GM18505 (cell line): ENCODE data around the gene FZD4.
"Not testable (repeated sequence)": the region's sequence is repeated elsewhere in the genome, so short reads cannot be mapped to it uniquely, and the experiment has no call there.

Experiments
- ATAC-seq: cut with Tn5 transposase; IDR thresholded peaks from one replicate; pipeline ENCODE4 v1.9.1; 2021; ENCODE audit not compliant: unreplicated experiment
- POLR2A ChIP-seq: IDR thresholded peaks from 4 replicates; pipeline ENCODE4 v1.6.1; 2011; ENCODE audit warnings: borderline replicate concordance; ENCODE audit not compliant: insufficient read depth, insufficient read length; ENCODE audit errors: extremely low read depth

The FZD4 gene

DNA sequence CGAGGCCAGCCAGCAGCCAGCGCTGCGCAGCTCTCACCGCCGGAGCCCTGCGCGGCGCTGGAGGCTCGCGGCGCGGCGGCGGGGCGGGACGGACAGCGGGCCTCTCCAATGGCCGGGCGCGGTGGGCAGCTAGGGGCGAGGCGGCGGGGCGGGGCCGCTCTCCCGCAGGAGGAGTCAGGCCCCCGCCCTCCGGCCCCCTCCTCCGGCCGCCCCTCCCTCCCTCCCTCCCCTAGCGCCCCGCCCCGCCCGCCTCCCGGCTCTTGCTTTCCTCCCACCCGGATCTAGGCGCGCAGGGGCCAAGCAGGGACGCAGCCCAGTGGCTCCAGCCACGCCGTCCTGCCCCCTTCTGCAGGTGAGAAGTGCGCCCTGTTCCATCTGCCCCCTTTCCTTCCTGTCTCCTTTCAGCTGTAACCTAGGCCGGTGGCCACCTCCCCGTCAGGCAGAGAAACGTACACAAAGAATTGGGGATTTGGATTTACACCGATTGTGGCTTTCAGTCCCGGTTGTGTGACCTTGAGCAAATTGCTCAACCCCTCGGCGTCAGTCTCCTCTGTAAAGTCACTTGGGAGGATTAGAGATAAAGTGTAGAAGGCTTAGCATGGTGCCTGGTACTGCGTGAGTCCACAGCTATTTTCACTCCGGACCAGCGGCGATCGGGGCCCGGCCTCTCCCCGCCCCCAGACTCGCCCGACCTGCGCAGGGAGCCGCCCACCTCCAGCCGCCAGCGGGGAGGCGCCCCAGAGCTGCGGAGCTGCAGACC is at the start of gene FZD4:
Gene FZD4 (minus strand): TSS at position 35 of the 760 bp plus-strand sequence. CDS start 310 bp downstream, outside the sequence.
- no peak for TF ChIP-seq POLR2A
- peak; percentile 95 for ATAC-seq

DNA sequence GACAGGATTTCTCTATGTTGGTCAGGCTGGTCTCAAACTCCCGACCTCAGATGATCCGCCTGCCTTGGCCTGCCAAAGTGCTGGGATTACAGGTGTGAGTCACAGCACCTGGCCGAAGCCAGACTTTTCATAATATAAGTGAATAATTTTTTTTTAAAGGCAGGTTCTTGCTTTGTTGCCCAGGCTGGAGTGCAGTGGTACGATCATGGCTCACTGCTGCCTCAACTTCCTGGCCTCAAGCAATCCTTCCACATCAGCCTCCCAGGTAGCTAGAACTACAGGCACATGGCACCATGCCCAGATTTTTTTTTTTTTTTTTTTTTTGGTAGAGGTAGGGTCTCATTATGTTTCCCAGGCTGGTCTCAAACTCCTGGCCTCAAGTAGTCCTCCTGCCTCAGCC is 49.1 kb upstream of the FZD4 start:
- not testable (repeated sequence) for ATAC-seq

DNA sequence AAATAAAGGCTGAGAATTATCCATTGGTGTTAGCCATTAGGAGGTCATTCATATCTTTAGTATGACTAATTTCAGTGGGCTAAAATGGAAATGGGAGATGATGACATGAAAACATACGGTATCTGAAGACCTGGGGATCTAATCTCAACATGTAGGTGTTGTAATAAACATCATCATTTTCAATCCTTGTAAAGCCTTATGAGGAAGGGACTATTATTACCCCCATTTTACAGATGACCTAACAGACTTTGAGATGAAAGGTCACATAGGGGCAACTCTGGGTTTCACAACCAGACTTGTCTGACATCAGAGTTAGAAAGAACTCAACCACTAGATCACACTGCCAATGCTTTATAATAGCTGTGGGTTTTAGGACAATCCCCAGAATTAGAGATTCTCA is 47.7 kb upstream of the FZD4 start:
- TF ChIP-seq POLR2A, result no peak
- no peak for ATAC-seq

DNA sequence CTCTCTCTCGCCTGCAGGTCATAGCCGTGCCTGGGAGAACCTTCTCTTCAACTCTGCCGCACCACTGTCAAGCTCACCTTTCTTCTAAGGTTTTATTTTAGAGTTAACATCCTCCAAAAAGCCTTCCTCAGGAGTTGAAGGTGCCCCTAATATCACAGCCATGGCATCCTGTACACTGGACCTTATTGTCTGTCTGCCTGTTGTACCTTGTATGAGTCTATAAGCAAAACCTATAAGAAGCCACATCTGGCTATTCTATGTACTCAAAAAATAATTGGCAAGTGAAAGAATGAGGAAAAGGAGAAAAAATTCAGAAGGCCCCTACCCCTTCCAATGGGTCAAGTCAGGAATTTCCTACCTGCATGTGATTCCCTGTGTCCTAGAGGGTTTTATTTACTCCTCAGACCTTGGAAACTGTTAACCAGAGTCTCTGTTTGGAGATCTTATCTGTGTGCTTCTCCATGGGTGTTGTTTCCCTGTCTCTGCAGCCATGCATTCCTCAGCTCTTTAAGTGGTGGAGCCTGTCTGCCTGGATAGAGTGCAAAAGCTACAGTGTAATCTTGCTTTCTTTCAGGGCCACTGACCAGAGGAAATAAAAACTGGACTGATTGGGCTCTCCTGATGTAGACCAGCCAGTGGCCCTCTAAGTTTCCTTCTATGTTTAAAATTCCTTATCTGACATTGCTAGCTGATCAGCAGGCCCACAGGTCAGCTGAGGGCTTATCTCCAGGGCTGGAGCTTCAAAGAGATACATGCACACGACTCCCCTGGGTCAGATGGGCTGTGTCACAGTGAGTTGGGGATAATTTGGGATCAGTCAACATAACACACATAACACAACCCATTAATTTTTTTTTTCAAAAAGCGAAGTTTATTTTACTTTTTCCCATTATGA is 44.9 kb upstream of the FZD4 start:
- no peak for TF ChIP-seq POLR2A
- ATAC-seq, result no peak

DNA sequence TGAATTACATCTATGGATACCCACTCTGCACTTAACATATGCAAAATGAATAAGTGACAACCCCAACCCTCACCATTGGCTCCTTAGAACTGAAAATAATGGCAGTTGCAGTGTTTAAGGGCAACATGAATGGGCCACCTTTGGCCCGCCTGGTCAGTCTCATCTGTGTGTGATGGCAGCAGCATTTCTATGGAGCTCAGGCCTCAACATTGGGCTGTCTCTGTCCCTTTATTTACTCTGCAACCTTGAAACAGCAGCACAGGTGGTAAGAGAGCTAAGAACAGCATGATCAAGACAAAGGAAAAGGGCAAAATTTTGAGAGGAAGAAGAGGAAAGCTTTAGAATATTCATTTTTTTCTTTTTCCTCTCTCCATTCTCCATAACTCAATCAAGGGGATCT is 44.2 kb upstream of the FZD4 start:
- TF ChIP-seq POLR2A, result no peak
- no peak for ATAC-seq

DNA sequence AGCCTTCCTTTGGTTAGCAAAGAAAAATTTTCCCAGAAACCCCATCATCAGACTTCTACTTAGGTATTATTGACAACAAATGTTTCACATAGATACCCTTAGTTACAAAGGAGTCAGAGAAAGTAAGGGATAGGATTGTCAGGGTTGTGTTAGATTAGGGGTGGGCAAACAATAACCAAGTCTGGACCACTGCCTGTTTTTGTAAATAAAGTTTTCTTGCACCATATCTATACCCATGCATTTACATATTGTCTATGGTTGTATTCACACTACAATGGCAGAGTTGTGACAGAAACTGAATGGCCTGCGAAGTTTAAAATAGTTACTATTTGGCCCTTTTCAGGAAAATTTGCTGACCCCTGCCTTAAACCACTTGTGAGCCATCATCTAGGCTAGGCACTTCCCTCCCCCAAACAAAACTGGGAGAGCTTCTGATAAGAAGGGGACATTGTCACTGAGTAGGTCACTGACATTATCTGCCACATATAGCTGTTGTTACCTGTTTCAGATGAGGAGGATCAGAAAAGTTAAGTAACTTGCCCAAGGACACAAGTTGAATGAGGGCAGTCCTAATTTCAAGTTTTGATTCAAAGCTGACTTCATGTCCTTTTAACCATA is 41.9 kb upstream of the FZD4 start:
- ATAC-seq, result no peak
- TF ChIP-seq POLR2A, result no peak

DNA sequence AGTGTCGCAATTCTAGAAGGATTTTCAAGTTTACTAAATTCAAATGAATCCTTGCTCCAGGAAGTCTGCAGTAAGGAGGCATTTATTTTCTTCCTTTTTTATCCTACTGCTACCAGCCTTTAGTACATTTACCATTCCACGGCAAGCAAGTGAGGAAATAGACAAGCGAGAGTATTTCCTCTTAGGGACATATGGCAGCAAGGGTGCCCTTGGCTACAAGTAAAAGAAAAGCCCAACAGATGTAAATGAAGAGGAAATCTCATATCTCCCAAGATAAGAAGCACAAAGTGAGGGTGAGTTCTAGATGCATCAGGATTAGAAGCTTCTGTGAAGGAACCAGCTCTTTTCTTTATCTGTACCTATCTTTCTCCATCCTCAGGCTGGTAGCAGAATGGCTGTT is 37.8 kb upstream of the FZD4 start:
- TF ChIP-seq POLR2A, result no peak
- ATAC-seq, result no peak

DNA sequence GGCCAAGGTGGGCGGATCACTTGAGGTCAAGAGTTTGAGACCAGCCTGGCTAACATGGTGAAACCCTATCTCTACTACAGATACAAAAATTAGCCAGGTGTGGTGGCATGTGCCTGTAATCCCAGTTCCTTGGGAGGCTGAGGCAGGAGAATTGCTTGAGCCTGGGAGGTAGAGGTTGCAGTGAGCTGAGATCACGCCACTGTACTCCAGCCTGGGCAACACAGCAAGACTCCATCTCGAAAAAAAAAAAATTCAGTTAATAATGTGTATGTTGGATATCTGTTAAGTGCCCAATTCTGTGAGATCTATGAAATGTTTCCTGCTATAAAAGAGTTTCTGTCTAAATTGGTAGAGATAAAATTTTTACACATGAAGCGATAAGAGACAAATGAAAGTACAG is 37.1 kb upstream of the FZD4 start:
- ATAC-seq, result not testable (repeated sequence)

DNA sequence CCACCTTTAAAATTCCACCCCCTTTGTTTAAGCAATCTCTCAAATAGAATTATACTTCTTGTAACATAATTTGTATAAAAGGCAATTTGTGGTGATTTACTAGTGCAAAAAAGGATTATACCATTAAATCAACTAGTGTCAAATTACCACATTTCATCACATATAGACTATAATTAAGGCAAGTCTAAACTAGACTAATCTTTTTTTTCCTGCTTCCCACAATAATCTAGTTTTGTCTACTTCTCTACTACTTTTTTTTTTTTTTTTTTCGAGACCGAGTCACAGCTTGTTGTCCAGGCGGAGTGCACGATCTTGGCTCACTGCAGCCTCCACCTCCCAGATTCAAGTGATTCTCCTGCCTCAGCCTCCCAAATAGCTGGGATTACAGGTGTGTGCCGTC is 36.1 kb upstream of the FZD4 start:
- no peak for ATAC-seq

DNA sequence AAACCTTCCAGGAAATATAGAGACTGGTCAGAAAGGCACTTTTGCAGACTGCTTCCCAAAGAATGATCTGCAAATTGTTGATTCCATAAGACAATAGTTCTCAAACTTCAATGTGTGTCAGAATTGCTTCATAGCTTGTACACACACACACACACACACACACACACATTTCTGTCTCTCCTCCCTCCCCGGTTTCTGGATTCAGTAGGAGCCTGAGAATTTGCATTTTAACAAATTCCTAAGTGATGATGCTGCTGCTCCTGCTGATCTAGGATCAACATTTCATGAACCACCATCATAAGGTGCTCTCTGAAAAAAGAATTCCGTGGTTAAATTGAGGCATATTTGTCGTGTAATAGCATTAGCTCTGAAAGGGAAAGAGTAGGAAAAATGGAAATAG is 35.3 kb upstream of the FZD4 start:
- no peak for ATAC-seq
- TF ChIP-seq POLR2A, result no peak

More for the DNA sequence above, 36.1 kb upstream of the FZD4 start:
- TF ChIP-seq POLR2A, result no peak

DNA sequence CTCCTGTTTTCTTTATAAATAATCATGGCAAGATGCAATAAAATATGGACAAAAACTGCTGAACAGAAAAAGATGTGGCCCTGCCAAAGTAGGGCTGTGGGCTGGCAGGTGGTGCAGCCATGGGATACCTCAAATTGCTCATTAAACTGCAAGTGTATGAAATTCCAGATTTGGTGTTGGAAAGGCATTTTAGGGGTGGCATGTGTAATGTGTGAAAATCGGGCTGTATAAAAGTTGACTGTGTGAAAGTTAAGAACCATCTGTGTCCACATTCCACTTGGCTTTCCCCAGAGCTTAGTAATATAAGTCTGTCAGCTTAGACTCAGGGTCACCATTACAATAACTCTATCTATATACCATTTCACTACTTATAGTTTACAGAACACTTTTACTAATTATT is 34.8 kb upstream of the FZD4 start:
- TF ChIP-seq POLR2A, result no peak
- no peak for ATAC-seq

DNA sequence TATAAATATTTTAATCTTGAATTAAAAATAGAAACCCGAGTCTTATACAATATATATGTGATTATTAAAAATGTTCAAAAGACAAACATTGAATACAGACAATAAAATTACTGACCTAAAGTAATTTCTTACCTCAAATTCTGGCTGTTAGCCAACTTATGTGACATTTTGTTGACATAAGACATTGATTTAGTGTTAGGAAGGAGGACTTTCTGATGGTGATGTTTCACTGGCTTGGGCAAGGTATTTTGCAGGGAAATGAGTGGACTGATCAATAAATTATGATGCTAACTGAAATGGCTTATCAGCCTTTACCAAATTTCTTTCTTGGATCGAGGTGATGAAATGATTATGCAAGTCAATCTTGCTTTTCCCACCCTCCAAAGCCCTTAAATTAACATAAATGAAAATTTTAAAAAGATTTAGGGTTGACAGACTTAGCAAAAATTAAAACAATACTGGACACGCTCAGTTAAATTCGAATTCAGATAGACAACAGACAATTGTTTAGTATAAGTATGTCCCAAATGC is 33.2 kb upstream of the FZD4 start:
- no peak for TF ChIP-seq POLR2A
- no peak for ATAC-seq

DNA sequence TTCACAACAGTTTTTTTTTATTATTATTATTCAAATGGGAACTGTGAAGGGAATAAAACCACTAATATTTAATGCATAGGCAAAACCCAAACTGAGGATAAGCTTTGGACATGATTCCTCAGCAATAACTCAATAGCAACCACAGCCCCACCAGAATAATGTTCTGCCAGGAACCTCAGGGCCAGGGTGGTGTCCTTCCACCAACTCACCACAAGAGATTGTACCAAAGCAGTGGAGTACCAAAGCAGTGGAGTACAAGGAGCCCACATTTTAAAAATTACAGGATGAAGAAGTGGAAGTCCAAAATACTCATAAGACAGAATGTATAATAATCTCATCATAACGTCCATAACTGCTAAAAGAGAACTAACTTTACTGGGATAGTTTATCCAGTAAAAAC is 32.5 kb upstream of the FZD4 start:
- no peak for ATAC-seq
- TF ChIP-seq POLR2A, result no peak
